HG03025 (cell line): ENCODE data around the gene PASK.

Source experiments
- ATAC-seq: cut with Tn5 transposase; IDR thresholded peaks from one replicate; pipeline ENCODE4 v1.9.1; 2021; ENCODE audit warnings: mild to moderate bottlenecking, moderate library complexity; ENCODE audit not compliant: unreplicated experiment, low FRiP score

PASK gene

DNA sequence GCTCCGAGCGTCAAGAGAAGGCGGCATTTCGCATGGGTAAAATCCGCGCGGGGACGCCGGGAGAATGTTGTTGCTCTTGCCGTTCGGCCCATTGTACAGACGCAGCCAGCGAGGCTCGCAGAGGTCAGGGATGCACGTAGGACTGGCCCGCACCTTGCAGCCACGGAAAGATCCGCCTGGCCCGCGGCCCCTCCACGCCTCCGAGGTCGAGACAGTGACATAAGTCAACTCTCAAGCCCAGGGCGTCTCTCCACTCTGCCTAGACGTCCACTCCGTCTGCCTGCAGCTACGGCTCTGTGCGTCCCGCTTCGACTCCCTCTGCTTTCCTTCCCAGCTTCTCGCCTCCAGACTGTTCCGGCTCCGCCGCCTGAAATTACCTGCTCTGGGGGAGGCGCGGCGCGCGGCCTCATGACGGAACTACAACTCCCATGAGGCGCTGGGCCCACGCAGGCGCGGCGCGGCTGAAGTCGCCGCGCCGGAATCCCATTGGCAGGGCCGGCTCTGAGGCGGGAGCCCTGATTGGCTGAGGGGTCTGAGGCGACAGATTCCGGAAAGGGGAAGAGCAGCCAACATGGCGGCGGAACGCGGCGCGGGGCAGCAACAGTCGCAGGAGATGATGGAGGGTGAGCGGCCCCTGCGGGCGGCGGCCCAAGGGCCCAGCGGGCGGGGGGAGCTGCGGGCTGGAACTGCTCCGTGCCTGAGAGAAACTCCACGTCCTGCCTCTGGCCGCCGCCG lies 820 bp upstream of the PASK start, which contains the start of gene PPP1R7:
TSS of gene PPP1R7 (plus strand) at position 543 of the 735 bp plus-strand sequence. CDS start at position 572, 29 bp downstream.
- ATAC-seq: peak; percentile 61

DNA sequence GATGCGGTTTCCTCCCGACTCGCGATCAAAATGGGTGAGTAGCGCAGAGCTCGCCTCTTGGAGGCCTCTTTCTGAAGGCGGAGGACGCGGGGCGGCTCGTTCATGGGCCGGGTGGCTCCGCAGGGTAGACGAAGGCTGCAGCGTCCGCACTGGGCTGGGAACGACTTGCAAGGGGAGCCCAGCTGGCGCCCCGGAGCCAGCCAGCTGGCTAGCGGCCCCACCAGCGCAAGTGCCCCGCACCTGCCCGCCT lies 328 bp upstream of the PASK start:
- ATAC-seq: peak; percentile 4

DNA sequence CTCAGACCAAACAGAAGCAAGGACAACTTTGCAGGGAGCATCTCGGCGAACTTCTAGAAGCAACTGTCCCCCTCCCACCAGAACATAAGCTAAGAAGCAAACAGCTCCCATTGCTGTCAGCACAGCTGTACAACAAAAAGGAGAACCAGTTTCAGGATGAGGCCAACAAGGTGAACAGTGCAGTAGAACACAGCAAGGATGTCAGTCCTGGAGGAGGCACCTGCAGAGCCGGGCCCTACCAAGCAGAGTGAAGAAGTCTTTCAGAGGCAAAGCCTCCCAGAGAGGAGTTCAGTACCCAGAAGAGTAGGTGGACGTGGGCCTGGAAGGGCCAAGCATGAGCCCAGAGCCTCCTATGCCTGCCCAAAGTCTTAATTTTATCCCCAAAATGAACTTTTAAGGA lies 1.0 kb downstream of the PASK start:
- no peak for ATAC-seq

DNA sequence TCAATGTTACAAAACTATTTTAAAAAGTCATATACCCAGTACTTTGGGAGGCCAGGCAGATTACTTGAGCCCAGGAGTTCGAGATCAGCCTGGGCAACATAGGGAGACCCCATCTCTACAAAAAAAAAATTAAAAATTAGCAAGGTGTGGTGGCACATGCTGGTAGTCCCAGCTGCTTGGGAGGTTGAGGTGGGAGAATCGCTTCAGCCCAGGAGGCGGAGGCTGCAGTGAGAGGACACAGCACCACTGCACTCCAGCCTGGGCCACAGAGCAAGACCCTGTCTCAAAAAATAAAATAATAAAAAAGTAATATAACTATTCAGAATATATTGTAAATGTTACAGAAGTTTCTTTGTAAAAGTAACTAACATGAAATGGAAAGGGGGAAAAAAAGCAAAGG lies 1.9 kb downstream of the PASK start:
- ATAC-seq: no peak

DNA sequence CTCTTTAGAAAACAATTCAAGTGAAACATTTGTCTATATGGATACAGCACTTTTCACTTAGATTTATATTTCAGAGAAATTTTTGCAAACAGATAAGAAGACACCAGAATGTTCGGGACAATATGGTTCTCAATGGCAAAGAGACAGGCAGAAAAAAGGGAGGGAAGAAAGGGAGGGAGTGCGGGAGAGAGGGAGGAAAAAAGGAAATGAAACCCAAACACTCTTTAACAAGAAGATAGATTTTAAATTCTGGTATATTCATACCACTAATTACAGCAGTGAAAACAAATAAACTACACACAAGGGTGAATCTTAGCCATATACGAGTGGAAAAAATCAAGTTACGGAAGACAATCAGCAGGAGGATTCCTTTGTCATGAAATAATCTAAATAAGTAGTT lies 3.0 kb downstream of the PASK start:
- no peak for ATAC-seq

DNA sequence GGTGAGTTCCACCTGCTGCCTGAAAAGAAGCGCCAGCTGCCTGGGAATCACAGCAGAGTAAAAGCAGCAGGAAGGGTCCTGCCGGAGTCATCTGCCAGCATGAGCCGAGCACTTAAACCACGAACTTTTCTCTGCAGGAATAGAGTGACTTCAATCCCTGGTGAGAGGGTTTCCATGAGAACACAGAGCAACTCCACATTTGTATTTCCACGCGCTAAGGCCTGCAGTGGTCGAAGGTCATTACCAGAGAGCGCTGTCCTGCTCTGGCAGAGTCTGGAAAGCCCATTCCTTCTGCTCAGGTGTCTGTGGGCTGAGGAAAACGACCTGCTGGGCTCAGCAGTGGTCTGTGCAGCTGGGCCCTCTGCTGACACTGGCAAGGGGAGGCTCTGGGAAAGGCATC lies 6.7 kb downstream of the PASK start:
- no peak for ATAC-seq

DNA sequence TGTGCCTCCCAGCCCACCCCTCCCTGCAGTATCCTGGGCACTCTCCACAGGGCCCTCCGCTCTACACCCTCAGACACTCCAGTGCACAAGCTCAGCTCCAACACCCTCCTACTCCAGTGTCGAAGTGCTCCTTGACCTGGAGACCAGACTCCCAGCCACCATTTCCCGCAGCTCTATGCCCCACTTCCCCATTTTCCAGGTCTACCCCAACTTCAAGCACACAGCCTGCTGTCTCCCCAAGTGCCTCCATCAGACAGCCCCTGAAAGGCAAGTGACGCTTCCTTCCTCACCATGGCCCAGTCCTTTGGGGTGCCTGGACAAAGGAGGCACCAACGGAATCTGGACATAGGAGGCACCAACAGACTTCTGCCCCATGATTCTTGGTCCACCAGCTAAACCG lies 7.2 kb downstream of the PASK start:
- ATAC-seq: no peak

DNA sequence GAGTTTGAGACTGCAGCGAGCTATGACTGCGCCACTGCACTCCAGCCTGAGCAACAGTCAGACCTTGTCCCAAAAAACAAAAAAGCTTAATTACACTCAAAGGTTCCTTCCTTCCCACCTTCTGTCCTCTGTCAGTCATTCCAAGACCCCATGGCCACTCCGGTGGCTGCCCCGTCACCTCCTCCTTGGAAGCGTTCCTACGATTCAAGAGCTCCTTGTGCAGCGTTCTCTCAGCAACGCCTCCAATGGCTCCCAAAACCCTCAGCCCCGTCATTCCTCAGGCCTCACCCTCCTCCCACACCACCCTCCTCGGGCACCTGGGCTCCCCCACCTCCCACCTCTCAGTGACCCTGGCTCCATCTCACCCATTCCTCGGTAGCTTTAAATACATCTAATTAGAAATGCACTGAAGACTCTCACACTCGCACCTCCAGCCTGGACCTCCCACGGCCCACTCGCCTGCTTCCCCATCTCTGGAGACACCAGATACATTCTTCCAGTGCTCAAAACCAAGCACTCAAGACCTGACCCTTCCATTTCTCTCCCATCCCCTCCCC lies 8.0 kb downstream of the PASK start:
- ATAC-seq: no peak

DNA sequence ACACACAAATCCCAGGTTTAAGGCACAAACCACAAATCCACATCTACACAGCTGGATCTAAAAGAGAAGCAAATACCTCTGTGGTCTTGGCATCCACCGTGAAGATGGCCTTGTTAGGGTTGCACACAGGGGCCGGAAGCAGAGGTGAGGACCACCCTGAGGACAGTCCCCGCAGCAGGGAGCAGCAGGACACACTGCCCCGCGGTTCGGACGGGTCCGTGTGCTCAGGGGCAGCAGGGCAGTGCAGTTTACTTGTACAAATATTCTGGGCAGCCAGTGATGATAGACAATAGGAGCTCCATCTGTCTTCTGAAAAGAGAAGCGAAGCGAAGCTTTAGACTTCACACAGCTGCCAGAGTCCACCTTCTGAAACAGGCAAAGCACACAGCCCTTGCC lies 8.8 kb downstream of the PASK start:
- ATAC-seq: no peak

DNA sequence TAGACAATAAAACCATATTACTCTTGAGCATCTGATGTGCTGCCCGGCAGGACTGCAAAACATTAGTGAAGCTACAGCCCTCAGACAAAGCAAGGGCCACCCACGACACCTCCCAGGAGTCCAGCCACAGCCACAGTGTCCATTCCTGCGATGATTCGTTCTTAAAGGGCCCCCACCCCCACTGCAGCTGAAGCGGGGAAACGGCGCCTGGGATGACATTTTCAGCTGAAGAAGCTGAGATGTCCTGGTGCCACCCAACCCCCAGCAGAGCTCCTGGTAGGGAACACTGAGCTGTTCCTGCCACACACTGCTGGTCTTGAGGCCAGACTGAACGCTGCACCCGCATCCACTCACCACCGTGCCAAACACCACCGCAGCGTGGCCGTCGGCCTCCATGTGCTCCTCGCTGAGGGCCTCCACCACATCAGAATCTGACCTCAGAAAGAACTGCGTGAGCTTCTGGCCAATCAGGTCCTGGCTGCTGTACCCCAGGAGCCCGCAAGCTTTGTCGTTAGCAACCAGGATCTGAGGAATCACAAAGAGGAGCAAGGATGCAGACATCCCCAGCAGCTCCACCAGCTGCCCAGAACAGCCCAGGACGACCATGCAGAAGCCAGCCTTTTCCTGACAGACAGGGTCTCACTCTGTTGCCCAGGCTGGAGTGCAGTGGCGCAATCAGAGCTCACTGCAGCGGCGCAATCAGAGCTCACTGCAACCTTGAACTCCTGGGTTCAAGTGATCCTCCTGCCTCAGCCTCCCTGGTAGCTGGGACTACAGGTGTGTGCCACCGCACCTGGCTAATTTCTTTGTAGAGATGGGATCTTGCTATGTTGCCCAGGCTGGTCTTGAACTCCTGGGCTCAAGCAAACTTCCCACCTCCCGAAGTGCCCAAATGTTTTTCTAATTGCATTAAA lies 9.5 kb downstream of the PASK start:
- ATAC-seq: no peak

DNA sequence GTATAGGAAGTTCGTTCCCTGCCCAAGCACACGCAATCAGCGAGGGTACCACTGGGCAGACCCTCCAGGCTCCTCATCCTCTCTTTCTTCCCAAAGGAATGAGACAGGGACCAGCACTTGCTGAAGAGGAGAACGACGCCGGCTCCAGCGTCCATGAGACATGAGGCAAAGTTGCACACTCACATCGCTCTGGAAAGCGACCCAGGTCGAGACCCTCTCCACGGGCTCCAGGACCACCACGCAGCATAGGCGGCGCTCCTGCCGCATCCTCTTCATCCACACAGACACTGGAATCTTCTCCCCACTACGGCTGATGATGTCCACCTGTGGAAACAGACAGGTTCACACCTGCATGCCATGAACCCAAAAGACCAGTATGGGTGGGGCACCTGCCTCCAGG lies 10.8 kb downstream of the PASK start:
- no peak for ATAC-seq

DNA sequence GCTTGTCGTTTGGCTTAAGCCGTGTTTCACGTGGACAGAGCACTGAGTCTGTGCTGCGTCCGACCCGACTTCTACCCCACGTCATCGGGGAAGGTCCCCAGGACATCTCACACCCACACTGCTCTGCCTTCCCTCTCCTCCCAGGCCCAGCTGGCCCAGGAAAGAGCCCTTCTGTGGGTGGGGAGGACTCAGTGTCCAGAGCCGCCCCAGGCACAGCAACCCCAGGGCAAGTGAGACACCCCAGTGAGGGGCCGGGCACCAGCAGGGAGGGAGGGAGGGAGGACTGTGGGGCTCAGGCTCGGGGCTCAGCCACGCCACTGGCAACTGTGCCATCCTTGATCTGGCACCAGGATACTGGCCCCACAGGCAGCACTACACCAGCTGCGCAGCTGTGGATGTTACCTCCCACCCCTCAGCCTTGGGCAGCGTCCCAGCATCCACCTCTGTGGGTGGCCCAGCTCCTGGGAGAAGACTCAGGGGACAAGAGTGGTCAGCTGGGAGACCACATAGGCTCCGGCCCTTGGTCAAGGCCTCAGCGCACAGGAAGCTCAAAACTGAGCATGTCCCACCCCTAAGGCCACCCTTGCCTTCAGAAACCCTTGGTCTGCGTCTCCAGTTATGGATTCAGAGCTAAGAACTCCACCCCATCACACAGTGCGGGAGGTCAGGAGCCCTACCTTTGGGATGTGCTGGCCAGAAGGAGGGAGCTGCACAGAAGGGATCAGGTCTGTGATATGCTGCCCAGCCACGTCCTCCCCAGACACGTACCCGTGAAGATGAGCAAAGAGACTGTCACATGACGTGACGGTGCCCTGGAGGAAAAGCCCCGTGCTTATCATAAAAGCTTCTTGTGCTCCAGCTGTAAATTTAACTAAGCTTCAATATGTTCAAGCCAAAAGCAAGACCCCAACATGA lies 11.7 kb downstream of the PASK start:
- ATAC-seq: no peak

DNA sequence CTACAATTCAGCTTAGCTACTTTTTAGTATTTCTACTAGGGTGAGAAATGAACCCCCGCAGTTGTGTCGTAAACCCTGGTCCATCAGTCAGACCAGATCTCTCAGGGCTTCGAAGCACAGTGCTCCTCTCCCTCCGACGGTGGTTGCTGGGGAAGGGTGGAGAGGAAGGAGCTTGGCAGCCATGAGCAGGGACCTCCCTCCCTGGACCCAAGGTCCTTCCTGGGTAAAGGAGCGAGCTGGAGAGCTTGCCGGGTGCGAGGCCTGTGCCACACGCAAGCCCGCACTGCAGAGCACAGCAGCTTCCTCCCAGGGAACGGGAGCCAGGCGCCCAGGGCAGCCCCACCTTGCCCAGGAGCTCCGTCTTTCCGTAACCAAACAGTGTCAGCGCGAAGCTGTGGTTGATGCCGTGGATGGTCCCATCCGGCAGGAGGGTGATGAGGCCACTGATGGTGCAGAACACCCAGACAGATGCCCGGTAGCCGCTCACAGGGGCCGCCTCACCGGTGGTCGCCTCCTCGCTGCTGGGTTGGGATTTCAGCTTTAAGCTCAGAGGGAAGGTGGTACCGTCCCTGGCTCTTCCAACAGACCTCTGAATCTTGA lies 12.5 kb downstream of the PASK start:
- ATAC-seq: no peak

DNA sequence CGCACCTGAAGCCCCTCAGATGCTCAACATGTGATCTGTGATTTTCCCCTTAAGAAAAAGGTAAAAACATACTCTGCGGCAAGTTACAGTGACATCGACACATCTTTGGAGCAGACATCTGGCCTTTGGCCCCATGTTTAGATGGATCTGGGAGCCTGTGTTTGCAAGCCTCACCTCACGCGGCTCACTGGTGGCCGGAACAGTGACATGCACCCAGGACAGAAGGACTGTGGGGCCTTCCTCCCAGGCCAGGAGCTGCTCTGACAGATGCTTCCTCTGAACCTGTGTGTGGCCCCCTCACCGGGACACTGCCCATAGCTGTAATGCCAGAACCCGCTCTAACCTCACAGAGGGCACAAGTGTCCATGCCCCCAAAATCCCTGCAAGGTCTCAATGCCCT lies 13.1 kb downstream of the PASK start:
- no peak for ATAC-seq

DNA sequence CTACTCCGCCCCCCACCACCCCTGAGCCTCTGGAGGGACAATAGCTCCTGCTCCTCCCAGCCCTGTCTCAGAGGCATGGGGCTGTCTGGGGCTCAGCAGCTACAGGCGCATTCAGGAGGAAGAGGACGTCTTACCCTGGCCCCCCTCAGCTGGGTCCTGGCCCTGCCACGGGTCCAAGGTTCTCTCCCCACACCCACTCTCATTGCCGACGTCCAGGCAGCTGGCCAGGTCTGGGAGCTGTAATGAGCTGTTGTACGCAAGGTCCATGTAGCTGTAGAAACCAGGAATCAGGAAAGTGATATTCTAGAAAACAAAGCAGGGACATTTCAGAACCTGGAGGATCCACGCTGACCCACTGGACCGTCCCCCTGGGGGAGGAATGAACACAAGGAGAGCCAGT lies 13.5 kb downstream of the PASK start:
- ATAC-seq: no peak

DNA sequence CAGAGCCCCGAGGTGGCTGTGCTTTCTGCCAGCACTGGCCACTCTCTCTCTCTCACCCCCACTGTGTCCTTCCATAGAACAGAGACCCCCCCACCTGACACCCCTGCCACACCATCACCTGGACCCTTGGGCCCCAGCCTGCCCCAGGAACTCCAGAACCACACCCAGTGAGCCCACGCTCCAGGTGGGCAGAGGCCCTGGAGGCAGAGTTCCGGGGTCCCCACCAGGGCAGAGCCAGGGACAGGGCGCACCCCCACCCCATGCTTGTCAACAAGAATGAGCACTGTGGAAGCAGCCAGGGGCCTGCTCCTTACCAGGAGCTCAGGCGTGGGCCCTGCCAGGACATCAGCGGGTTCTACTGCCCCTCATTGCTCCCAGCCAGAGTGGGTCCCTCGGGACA lies 14.6 kb downstream of the PASK start:
- ATAC-seq: no peak

DNA sequence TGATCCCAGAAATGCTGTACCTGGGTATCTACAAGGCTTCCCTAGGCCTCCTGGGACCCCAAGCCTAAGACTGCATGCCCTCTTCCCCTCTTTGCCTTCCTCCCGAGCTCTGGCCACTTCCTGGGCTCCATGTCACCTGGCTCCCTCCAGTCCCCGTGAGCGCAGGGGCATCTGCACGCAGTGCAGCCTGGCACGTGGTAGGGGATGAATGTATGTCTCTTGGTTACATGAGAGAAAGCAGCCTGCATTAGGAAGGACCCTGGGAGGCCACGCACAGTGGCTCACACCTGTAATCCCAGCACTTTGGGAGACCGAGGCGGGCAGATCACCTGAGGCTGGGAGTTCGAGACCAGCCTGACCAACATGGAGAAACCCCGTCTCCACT lies 15.8 kb downstream of the PASK start:
- no peak for ATAC-seq

DNA sequence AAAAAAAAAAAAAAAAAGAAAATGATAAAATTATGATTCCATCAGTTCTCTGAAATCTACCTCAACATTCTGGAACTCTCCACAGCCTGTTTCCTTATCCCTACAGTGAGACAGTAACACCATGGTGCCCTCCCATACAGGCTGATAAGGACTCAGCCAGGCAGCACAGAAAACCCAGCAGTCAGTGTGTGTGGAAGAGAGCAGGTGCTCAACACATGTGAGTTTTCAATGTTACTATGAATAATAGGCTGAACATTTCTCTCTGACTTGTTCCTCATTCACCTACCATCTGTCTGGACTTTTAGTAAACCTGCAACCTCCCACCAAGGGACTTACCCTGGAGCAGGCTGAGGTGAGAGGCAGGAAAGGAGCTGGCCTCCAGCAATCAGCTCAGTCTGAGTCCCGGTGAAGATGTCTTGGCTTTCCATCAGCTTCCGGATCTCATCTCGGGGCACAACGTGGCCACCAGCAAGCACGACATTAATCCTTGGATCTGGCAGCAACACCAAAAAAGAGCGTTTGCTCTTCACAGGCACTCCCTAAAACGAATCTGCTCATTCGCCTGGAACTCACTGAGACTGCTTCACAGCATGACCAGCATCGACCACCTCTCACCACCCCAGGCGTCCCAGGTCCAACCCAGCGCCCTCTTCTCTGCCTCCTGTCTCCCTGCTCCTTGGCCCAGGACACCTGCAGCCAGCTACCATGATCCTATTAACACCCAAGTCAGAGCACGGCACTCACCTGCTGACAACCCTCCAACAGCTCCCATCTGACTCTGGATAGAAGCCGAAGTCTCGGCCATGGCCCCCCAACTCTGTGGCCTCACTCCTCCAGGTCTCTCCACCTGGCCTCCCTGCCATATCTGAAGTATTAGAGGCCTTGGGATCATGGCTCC lies 16.5 kb downstream of the PASK start:
- no peak for ATAC-seq

DNA sequence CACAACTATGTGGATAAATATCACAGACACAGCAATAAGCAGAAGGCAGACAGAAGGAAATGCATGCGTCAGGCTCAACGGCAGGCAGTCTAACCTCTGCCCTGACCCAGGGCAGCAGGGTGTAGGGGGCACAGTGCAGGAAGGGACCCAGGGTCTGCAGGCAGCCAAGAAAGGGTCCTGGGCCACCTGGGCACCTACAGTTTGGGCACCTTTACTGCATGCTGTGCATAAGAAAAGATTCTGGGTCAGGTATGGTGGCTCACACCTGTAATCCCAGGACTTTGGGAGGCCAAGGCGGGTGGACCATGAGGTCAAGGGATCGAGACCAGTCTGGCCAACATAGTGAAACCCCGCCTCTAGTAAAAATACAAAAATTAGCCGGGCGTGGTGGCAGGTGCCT lies 17.7 kb downstream of the PASK start:
- ATAC-seq: no peak
